ENCODE results near the gene ELMO3. TPM values are rescaled to one million over a fixed set of nuclear protein-coding genes. Genes with fewer than 3 reads are reported as not detected.

The ELMO3 gene
- total and polyA plus RNA-seq, 4 donors = 1.7 to 3.8 (median 3.1) TPM

DNA sequence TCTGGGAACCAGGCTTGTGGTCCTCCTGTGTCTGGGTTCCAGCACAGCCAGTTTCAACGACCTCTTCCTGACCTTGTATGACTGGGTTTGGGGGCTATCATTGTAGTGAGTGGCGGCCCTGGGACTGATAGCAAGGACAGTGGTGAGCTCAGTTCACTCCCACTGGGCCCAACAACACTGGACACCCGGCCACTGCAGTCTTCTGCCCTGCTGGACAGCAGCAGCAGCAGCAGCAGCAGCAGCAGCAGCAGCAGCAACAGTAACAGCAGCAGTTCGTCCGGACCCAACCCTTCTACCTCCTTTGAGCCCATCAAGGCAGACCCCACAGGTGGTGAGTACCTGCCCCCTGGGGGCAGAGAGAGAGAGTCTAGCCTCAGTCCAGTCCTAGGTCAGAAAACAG is 3.3 kb upstream of the ELMO3 start:
- no peak for DNase-seq (ENCODE audit: low spot score)
- WGBS = 85% methylated on average over 5 of the region's 5 CpGs
- TF ChIP-seq HNF4G (IDR thresholded peaks at IDR 0.05) (no peak), GABPA (IDR thresholded peaks at IDR 0.05 in 1 of 2, conservative IDR thresholded peaks at IDR 0.05 in 1 of 2) (no peak), YY1 (IDR thresholded peaks at IDR 0.05) (no peak), RXRA (IDR thresholded peaks at IDR 0.05) (no peak), NR2F2 (IDR thresholded peaks at IDR 0.05) (no peak), FOXA1 (IDR thresholded peaks at IDR 0.05) (no peak), SP1 (IDR thresholded peaks at IDR 0.05) (no peak), JUND (IDR thresholded peaks at IDR 0.05) (no peak), FOXA2 (IDR thresholded peaks at IDR 0.05) (no peak), EGR1 (IDR thresholded peaks at IDR 0.05; ENCODE audit: low read depth in 2 of 2) (no peak), TAF1 (conservative IDR thresholded peaks at IDR 0.05) (no peak), RAD21 (IDR thresholded peaks at IDR 0.05) (no peak), HNF4A (conservative IDR thresholded peaks at IDR 0.05) (no peak)
- TF ChIP-seq, protein P1, sequence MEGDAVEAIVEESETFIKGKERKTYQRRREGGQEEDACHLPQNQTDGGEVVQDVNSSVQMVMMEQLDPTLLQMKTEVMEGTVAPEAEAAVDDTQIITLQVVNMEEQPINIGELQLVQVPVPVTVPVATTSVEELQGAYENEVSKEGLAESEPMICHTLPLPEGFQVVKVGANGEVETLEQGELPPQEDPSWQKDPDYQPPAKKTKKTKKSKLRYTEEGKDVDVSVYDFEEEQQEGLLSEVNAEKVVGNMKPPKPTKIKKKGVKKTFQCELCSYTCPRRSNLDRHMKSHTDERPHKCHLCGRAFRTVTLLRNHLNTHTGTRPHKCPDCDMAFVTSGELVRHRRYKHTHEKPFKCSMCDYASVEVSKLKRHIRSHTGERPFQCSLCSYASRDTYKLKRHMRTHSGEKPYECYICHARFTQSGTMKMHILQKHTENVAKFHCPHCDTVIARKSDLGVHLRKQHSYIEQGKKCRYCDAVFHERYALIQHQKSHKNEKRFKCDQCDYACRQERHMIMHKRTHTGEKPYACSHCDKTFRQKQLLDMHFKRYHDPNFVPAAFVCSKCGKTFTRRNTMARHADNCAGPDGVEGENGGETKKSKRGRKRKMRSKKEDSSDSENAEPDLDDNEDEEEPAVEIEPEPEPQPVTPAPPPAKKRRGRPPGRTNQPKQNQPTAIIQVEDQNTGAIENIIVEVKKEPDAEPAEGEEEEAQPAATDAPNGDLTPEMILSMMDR (IDR thresholded peaks at IDR 0.05; ENCODE audit: low read depth, low read length, missing input control) = no peak
- TF ChIP-seq, protein P2, sequence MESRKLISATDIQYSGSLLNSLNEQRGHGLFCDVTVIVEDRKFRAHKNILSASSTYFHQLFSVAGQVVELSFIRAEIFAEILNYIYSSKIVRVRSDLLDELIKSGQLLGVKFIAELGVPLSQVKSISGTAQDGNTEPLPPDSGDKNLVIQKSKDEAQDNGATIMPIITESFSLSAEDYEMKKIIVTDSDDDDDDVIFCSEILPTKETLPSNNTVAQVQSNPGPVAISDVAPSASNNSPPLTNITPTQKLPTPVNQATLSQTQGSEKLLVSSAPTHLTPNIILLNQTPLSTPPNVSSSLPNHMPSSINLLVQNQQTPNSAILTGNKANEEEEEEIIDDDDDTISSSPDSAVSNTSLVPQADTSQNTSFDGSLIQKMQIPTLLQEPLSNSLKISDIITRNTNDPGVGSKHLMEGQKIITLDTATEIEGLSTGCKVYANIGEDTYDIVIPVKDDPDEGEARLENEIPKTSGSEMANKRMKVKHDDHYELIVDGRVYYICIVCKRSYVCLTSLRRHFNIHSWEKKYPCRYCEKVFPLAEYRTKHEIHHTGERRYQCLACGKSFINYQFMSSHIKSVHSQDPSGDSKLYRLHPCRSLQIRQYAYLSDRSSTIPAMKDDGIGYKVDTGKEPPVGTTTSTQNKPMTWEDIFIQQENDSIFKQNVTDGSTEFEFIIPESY (IDR thresholded peaks at IDR 0.05) = no peak
- TF ChIP-seq, protein P3, sequence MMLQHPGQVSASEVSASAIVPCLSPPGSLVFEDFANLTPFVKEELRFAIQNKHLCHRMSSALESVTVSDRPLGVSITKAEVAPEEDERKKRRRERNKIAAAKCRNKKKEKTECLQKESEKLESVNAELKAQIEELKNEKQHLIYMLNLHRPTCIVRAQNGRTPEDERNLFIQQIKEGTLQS (IDR thresholded peaks at IDR 0.05) = no peak
- TF ChIP-seq, protein P4, sequence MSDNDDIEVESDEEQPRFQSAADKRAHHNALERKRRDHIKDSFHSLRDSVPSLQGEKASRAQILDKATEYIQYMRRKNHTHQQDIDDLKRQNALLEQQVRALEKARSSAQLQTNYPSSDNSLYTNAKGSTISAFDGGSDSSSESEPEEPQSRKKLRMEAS (IDR thresholded peaks at IDR 0.05) = no peak
- TF ChIP-seq, protein P5, sequence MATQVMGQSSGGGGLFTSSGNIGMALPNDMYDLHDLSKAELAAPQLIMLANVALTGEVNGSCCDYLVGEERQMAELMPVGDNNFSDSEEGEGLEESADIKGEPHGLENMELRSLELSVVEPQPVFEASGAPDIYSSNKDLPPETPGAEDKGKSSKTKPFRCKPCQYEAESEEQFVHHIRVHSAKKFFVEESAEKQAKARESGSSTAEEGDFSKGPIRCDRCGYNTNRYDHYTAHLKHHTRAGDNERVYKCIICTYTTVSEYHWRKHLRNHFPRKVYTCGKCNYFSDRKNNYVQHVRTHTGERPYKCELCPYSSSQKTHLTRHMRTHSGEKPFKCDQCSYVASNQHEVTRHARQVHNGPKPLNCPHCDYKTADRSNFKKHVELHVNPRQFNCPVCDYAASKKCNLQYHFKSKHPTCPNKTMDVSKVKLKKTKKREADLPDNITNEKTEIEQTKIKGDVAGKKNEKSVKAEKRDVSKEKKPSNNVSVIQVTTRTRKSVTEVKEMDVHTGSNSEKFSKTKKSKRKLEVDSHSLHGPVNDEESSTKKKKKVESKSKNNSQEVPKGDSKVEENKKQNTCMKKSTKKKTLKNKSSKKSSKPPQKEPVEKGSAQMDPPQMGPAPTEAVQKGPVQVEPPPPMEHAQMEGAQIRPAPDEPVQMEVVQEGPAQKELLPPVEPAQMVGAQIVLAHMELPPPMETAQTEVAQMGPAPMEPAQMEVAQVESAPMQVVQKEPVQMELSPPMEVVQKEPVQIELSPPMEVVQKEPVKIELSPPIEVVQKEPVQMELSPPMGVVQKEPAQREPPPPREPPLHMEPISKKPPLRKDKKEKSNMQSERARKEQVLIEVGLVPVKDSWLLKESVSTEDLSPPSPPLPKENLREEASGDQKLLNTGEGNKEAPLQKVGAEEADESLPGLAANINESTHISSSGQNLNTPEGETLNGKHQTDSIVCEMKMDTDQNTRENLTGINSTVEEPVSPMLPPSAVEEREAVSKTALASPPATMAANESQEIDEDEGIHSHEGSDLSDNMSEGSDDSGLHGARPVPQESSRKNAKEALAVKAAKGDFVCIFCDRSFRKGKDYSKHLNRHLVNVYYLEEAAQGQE (IDR thresholded peaks at IDR 0.05) = no peak
- Histone ChIP-seq H3K9me3 (ENCODE audit: control insufficient read depth in 4 of 4, low read length in 3 of 4) (no peaks in the 10 kb centered on the region), H3K27me3 (ENCODE audit: control insufficient read depth in 4 of 4, insufficient read depth in 4 of 4, low read length in 3 of 4) (no peaks in the 10 kb centered on the region), H3K4me1 (ENCODE audit: control insufficient read depth in 4 of 4, insufficient read depth in 4 of 4, low read length in 3 of 4) (peaks cover 8 to 42% (median 28%) of the 10 kb centered on the region in 4 donors), H3K9ac (ENCODE audit: low read depth in 1 of 2, low read length in 2 of 2) (no peak overlapping the region), H3K27ac (ENCODE audit: low read depth in 1 of 2, low read length in 2 of 2) (no peak overlapping the region), H3K4me3 (ENCODE audit: low read depth in 1 of 3, low read length in 3 of 3) (no peak overlapping the region), H3K36me3 (ENCODE audit: control insufficient read depth in 4 of 4, insufficient read depth in 3 of 4, low read depth in 1 of 4, low read length in 3 of 4) (peaks cover 11 to 42% (median 27%) of the 10 kb centered on the region in 4 donors)
